ENCODE measurements around the gene NDUFAF5. TPM values are rescaled to one million over a fixed set of nuclear protein-coding genes. Genes with fewer than 3 reads are reported as not detected.

NDUFAF5 gene
- total RNA-seq, 2 donors from 2014 or later, result 31.8 to 33.0 TPM

DNA sequence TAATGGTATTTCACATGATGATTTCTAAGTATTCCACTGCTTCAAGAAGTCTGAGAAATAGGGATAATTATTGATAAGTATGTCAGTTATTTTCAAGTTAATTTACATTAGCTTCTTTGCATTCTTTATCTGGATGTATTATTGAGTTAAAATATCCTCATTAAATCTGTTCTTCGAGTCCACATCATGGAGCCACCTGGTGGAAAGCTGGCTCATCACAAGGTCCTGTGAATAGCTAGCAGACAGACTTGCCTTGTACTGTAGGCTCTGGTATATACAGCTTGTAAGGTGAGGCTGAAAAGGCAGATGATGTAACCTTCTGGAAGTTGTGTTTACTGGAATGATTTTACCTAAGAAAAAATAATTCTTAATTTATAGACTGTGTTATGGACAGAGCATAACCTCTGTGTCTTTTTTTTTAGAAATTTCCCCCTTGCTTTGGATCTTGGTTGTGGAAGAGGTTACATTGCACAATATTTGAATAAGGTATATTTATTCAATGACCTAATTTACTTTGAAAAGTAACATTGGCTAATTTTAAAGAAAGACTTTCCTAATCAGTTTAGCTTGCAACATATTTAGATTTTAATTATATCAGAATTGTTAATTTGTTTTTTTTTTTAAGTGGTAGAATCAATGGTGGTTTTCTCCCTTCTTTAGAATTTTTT, 3.5 kb downstream of the NDUFAF5 start:
- DNase-seq, result peak; percentile 52
- peak; percentile 42 for TF ChIP-seq CTCF (IDR thresholded peaks at IDR 0.05)
- H3K4me3 ChIP-seq, result no peak overlapping the region
- peaks cover 6% of the 10 kb centered on the region for H3K4me1 ChIP-seq
- H3K27ac ChIP-seq, result no peak overlapping the region
- H3K27me3 ChIP-seq, result no peaks in the 10 kb centered on the region
- peaks cover 14% of the 10 kb centered on the region for H3K36me3 ChIP-seq
- H3K9me3 ChIP-seq, result no peaks in the 10 kb centered on the region
- no peak overlapping the region for H3K9ac ChIP-seq (ENCODE audit: low read depth in 2 of 2, low read length in 2 of 2)
- intact Hi-C loops (cut with DNase I), result no loop called here

DNA sequence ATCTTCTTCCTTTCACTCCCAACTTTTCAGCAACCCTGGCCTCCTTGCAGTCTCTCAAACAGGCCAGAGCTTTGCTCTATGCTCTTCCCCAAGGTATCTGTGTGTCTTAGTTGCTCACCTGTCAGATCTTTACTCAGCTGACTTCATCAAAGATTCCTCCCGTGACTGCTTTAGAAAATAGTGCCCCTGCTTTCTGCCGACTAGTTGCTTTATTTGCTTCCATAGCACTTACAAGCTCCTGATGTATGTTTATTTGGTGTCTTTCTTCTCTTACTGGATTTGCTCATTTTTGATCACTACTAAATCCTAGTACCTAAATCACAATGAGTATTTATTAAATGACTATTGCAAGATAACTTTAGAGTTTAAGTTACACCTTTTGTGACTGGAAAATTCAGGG, 5.9 kb downstream of the NDUFAF5 start:
- intact Hi-C loops (cut with DNase I), result no loop called here
- H3K27ac ChIP-seq, result no peak overlapping the region
- H3K9ac ChIP-seq (ENCODE audit: low read depth in 2 of 2, low read length in 2 of 2), result no peak overlapping the region
- H3K4me1 ChIP-seq, result peaks cover 6% of the 10 kb centered on the region
- no peak for DNase-seq
- H3K36me3 ChIP-seq, result peaks cover 23% of the 10 kb centered on the region
- H3K9me3 ChIP-seq, result no peaks in the 10 kb centered on the region
- H3K27me3 ChIP-seq, result no peaks in the 10 kb centered on the region
- no peak for TF ChIP-seq CTCF (IDR thresholded peaks at IDR 0.05)
- H3K4me3 ChIP-seq, result no peak overlapping the region

- Histone ChIP-seq H3K27me3 (no peaks in the 10 kb centered on the region), H3K4me1 (no peaks in the 10 kb centered on the region), H3K4me3 (no peak overlapping the region), H3K27ac (no peak overlapping the region), H3K9me3 (no peaks in the 10 kb centered on the region), H3K36me3 (peaks cover 27% of the 10 kb centered on the region), H3K9ac (ENCODE audit: low read depth in 2 of 2, low read length in 2 of 2) (no peak overlapping the region)
- TF ChIP-seq CTCF (IDR thresholded peaks at IDR 0.05), result no peak
- intact Hi-C loops (cut with DNase I), result no loop called here
- no peak for DNase-seq
Measured at GRCh38 chr20:13791540-13792459, 7.0 kb downstream of the NDUFAF5 start.

DNA sequence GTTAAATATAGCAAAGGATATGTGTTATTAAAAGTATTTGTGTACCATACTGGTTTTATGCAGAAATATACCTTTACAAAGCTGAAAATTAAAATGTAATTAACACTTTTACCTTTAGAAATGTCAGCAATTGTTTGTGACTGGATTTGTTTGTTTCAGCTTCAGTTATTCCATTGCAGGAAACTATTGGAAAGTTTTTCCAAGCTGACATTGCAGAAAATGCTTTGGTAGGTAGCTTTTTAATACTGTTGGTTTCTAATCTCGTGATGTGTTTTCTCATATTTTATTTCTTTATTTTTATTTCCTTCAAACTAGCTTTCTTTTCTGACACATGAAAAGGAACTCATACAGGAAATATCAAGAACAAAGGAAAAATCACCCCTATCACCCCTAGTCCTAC, 8.2 kb downstream of the NDUFAF5 start:
- no peak for TF ChIP-seq CTCF (IDR thresholded peaks at IDR 0.05)
- peaks cover 27% of the 10 kb centered on the region for H3K36me3 ChIP-seq
- H3K9ac ChIP-seq (ENCODE audit: low read depth in 2 of 2, low read length in 2 of 2), result no peak overlapping the region

DNA sequence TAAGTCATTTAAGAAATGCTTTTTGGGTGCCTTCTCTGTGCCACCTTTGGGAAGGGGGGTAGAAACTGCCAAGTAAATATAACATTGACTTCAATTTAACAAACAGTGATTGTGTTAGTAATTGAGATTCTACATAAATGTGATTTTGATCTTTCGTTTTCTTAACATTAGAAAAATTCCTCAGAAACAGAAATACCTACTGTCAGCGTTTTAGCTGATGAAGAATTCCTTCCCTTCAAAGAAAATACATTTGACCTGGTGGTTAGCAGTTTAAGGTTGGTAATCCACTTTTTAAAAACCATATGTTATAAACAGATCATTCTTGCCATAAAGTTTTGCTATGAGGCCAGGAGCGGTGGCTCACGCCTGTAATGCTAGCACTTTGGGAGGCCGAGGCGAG, 9.8 kb downstream of the NDUFAF5 start:
- no peaks in the 10 kb centered on the region for H3K4me1 ChIP-seq
- no peak for DNase-seq
- H3K36me3 ChIP-seq, result peaks cover 27% of the 10 kb centered on the region
- H3K27ac ChIP-seq, result no peak overlapping the region
- no peak overlapping the region for H3K9ac ChIP-seq (ENCODE audit: low read depth in 2 of 2, low read length in 2 of 2)
- TF ChIP-seq CTCF (IDR thresholded peaks at IDR 0.05), result no peak
- intact Hi-C loops (cut with DNase I), result no loop called here
- no peaks in the 10 kb centered on the region for H3K27me3 ChIP-seq
- no peak overlapping the region for H3K4me3 ChIP-seq
- H3K9me3 ChIP-seq, result no peaks in the 10 kb centered on the region

More for the DNA sequence above, 8.2 kb downstream of the NDUFAF5 start:
- Histone ChIP-seq H3K27ac (no peak overlapping the region), H3K4me1 (no peaks in the 10 kb centered on the region), H3K4me3 (no peak overlapping the region), H3K27me3 (no peaks in the 10 kb centered on the region), H3K9me3 (no peaks in the 10 kb centered on the region)
- no peak for DNase-seq
- intact Hi-C loops (cut with DNase I), result no loop called here

All from colonic mucosa (tissue), 4 donors.